Activated CD8-positive, alpha-beta memory T cell treated with anti-CD3 and anti-CD28 coated beads, Interleukin-2, amount 10 ng/mL, durations not matched to agents 7 days and 5 days (primary cell): ENCODE measurements around the gene SLC23A3. TPM values are rescaled to one million over a fixed set of nuclear protein-coding genes. Genes with fewer than 3 reads are reported as not detected.

ENCODE experiments used
- ATAC-seq: fragments of 150-1000 bp; cut with Tn5 transposase; one replicate; pipeline ENCODE4 v1.10.0; 2021; ENCODE audit warnings: moderate library complexity
- CTCF ChIA-PET: fragments of 350-600 bp; sonication (Branson Sonifier 250); formaldehyde crosslinking; loops from one replicate; lab custom pipeline; 2021; ENCODE audit warnings: antibody characterized with exemption; lab: Charles Lee
- DNase-seq: peaks from one replicate; pipeline ENCODE4 v3.0.0-alpha.2; 2020
- H3K27ac Mint-ChIP-seq: one replicate; pipeline ENCODE4 v1.8.0; 2021; ENCODE audit warnings: mild to moderate bottlenecking, mixed read lengths
- H3K27me3 Mint-ChIP-seq: one replicate; pipeline ENCODE4 v1.8.0; 2021; ENCODE audit warnings: mixed read lengths
- H3K36me3 Mint-ChIP-seq: one replicate; pipeline ENCODE4 v1.8.0; 2021; ENCODE audit warnings: mild to moderate bottlenecking, mixed read lengths
- H3K4me1 Mint-ChIP-seq: one replicate; pipeline ENCODE4 v1.8.0; 2021; ENCODE audit warnings: mixed read lengths
- H3K4me3 Mint-ChIP-seq: one replicate; pipeline ENCODE4 v1.8.0; 2021; ENCODE audit warnings: mild to moderate bottlenecking, moderate library complexity, mixed read lengths
- H3K9me3 Mint-ChIP-seq: one replicate; pipeline ENCODE4 v1.8.0; 2022; ENCODE audit warnings: low read depth, mixed read lengths
- total RNA-seq, 2 experiments: library from RNA; stranded (reverse); gene quantifications; one replicate each; pipeline ENCODE4 v1.2.3, GENCODE V29; 2021

SLC23A3 gene, protein sequence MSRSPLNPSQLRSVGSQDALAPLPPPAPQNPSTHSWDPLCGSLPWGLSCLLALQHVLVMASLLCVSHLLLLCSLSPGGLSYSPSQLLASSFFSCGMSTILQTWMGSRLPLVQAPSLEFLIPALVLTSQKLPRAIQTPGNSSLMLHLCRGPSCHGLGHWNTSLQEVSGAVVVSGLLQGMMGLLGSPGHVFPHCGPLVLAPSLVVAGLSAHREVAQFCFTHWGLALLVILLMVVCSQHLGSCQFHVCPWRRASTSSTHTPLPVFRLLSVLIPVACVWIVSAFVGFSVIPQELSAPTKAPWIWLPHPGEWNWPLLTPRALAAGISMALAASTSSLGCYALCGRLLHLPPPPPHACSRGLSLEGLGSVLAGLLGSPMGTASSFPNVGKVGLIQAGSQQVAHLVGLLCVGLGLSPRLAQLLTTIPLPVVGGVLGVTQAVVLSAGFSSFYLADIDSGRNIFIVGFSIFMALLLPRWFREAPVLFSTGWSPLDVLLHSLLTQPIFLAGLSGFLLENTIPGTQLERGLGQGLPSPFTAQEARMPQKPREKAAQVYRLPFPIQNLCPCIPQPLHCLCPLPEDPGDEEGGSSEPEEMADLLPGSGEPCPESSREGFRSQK
- total RNA-seq = 1 to 10 TPM; 2.6 to 3.2 TPM

DNA sequence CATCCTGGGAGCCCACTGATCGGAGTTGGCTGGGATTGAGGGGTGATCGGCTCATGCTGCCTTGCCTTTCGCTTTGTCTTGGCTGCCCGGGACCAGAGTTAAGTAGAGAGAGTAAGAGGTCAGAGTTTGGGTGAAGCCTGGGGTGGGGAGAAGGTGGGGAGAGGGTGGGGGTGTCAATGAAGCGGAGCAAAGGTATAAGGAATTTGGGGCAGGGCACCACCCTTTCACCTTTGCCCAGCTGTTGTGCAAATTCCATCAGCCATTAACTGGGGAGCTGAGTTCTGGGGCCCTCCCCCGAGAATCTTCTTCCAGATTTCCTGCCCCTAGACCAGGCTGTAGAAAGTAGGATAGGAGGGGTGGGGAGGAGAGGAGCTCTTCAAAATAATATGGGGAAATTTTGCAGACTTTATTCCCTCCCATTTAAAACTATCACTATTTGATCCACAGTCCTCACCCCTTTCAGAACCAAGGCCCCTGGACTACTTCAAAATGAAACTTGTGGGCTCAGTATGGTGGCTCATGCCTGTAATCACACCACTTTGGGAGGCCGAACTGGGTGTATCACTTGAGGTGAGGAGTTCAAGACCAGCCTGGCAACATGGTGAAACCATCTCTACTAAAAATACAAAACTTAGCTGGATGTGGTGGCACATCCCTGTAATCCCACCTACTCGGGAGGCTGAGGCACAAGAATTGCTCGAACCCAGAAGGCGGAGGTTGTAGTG, at the start of gene SLC23A3:
Gene SLC23A3 (minus strand): TSS at position 100 of the 725 bp plus-strand sequence. CDS start 45 bp downstream, at position 55.
- no peak for DNase-seq
- Mint-ChIP-seq H3K9me3 (no peaks in the 10 kb centered on the region), H3K27ac (no peak within 1 kb of the TSS), H3K4me1 (peaks cover 27% of the 10 kb centered on the region), H3K36me3 (peaks cover 32% of the 10 kb centered on the region), H3K27me3 (no peaks in the 10 kb centered on the region), H3K4me3 (no peak within 1 kb of the TSS)
- CTCF ChIA-PET = interaction anchor here (0.8 to 8.2 kb wide), 14 partner anchors 9 to 272 kb away, joined by 3 to 75 read pairs (median 7); partner anchors contain the start of genes ANKZF1, ATG9A, NHEJ1 and ZFAND2B
- ATAC-seq = peak; percentile 38

DNA sequence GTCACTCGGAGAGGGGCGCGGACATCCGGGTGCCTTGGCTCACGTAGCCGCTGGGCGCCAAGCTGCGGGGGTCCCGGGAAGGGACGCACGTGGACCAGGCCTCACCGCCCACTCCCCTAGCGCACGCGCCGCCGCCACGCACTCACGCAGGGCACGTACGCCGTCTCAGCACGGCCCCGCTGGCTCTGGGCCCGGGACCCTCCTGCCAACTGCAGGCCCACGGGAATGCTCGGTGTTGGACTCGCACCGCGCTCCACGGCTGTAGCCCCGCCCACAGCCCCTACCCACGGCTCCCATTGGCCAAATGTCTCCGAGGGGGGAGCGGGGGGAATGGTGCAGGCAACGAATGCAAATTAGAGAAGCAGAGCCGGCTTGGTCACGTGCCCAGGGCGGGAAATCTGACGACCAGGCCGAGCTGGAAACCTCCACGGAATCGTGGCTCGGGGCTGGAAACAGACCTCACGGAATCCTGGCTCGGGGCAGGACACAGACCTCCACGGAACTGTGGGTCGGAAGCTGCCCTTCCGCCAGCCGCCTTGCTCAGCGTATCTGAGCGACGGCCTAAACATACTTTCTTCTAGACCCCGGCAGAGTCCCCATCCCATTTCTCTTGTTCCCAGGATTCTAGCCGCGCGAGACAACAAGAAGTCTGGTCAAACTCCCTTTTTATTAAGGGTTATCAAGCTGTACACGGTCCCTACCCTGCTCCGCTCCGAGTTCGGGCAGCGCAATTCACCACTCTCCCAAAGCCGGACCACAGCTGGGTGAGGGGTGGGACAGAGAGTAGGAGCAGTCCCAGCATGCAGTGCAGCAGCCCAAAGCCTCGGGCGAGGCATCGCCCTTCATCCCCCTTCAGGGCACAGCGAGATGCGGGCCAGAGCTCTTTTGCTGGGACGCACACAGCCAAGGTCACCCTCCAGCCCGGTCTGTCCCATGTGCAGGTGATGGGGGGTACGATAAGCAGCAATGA, 49.2 kb upstream of the SLC23A3 start, which contains the start of gene ABCB6:
Gene ABCB6 (minus strand): TSS at position 227 of the 970 bp plus-strand sequence. CDS start 285 bp downstream, outside the sequence.
- H3K36me3 Mint-ChIP-seq = peaks cover 18% of the 10 kb centered on the region
- peaks cover 25% of the 10 kb centered on the region for H3K4me1 Mint-ChIP-seq
- H3K27me3 Mint-ChIP-seq = no peaks in the 10 kb centered on the region
- H3K4me3 Mint-ChIP-seq = peak within 1 kb of the TSS; percentile 76
- H3K27ac Mint-ChIP-seq = peak within 1 kb of the TSS; percentile 72
- ATAC-seq = peak; percentile 78
- CTCF ChIA-PET = interaction anchor here (1.1 to 4.7 kb wide), 11 partner anchors 11 to 76 kb away, joined by 3 to 26 read pairs (median 5); partner anchors contain the start of genes ANKZF1, ATG9A, TUBA4B and ZFAND2B
- peak; percentile 89 for DNase-seq
- no peaks in the 10 kb centered on the region for H3K9me3 Mint-ChIP-seq

DNA sequence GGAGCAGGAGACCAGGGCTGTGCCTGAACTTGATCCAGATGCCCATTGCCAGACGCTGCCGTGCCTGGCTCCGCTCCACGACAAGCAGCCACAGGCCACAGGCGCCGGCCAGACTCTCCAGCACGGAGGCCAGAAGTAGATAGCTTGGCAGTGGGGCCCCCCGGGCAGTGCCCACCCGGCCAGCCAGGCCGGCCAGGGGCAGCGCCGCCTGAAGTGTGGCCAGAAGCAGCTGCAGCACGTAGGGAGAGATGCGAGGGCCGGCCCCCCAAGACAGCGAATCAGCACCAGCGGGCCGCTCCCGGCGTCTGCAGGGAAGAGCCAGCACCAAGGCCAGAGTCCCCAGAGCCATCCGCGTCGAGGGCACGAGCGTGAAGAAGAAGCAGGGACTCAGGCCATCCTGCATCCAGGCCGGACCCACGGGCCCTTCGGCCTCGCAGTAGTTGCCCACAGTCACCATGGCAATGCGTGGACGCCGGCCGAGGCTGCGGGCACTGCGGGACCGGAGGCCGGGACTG, 48.4 kb upstream of the SLC23A3 start:
- H3K4me3 Mint-ChIP-seq = peak overlapping the region; percentile 76
- H3K9me3 Mint-ChIP-seq = no peaks in the 10 kb centered on the region
- ATAC-seq (peak; percentile 57), DNase-seq (no peak)
- CTCF ChIA-PET = interaction anchor here (1.2 to 7.9 kb wide), 11 partner anchors 12 to 77 kb away, joined by 3 to 92 read pairs (median 5); partner anchors contain the start of genes ANKZF1, ATG9A, NHEJ1 and TUBA4B
- peaks cover 26% of the 10 kb centered on the region for H3K4me1 Mint-ChIP-seq
- H3K36me3 Mint-ChIP-seq = peaks cover 11% of the 10 kb centered on the region
- H3K27ac Mint-ChIP-seq = peak overlapping the region; percentile 72
- no peaks in the 10 kb centered on the region for H3K27me3 Mint-ChIP-seq

DNA sequence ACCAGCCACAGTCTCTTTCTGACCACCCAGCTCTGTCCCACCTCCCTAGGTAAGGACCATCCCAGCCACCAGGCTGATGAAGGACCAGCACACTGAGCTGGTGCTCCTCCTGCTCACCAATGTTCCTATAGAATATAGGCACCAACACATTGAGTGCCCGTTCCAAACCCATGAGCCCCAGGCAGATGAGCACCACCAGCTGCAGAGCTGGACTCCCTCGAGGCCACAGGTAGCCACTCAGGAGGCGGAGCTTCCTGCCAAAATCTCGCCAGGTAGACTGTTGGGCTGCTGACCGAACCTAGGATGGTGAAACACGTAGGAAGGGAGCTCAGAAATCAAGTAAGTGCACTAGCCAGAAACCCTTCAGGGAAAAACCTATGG, 46.7 kb upstream of the SLC23A3 start:
- DNase-seq = no peak
- Mint-ChIP-seq H3K36me3 (peaks cover 13% of the 10 kb centered on the region), H3K4me3 (peak overlapping the region; percentile 37), H3K27me3 (no peaks in the 10 kb centered on the region), H3K4me1 (peaks cover 30% of the 10 kb centered on the region), H3K27ac (no peak overlapping the region), H3K9me3 (no peaks in the 10 kb centered on the region)
- no peak for ATAC-seq
- CTCF ChIA-PET = interaction anchor here (0.6 to 7.9 kb wide), 11 partner anchors 9 to 82 kb away, joined by 3 to 92 read pairs (median 4); partner anchors contain the start of genes ANKZF1, ATG9A, DNAJB2 and NHEJ1

- Mint-ChIP-seq H3K4me1 (peaks cover 35% of the 10 kb centered on the region), H3K27ac (no peak overlapping the region), H3K4me3 (no peak overlapping the region), H3K27me3 (no peaks in the 10 kb centered on the region), H3K36me3 (peaks cover 15% of the 10 kb centered on the region), H3K9me3 (no peaks in the 10 kb centered on the region)
- DNase-seq (no peak), ATAC-seq (no peak)
- CTCF ChIA-PET = interaction anchor here (0.9 to 7.9 kb wide), 10 partner anchors 9 to 83 kb away, joined by 3 to 92 read pairs (median 6); partner anchors contain the start of genes ANKZF1, ATG9A, DNAJB2 and NHEJ1
Measured at GRCh38 chr2:219215871-219216534, 46.2 kb upstream of the SLC23A3 start.

DNA sequence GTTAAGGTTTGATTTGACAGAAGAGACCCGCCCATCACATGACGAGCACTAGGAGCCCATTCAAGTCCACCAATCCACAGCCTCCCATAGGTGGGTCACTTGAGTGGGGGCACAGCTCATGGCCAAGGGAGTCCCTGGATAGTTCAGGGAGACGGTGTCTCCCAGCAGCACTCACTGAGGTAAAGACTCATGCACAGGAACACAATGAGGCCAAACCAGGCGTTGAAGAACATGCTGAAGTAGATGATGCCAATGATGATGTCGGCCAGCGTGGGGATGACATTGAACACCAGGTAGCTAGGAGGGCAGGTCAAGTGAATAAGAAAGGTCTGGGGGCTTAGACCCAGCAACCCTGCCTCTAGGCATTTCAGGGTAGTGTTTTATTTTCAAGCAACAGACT, 45.0 kb upstream of the SLC23A3 start:
- CTCF ChIA-PET = interaction anchor here (7.7 to 7.9 kb wide), 2 partner anchors 43 to 57 kb away, joined by 66 to 92 read pairs; partner anchors contain the start of genes NHEJ1 and SLC23A3
- Mint-ChIP-seq H3K27ac (no peak overlapping the region), H3K9me3 (no peaks in the 10 kb centered on the region), H3K27me3 (no peaks in the 10 kb centered on the region), H3K4me1 (peaks cover 47% of the 10 kb centered on the region), H3K4me3 (no peak overlapping the region), H3K36me3 (peaks cover 14% of the 10 kb centered on the region)
- ATAC-seq = no peak
- DNase-seq = no peak

- no peaks in the 10 kb centered on the region for H3K27me3 Mint-ChIP-seq
- DNase-seq = no peak
- H3K36me3 Mint-ChIP-seq = peaks cover 17% of the 10 kb centered on the region
- H3K4me1 Mint-ChIP-seq = peaks cover 52% of the 10 kb centered on the region
- ATAC-seq = no peak
- peak overlapping the region; percentile 3 for H3K27ac Mint-ChIP-seq
- H3K4me3 Mint-ChIP-seq = no peak overlapping the region
- no peaks in the 10 kb centered on the region for H3K9me3 Mint-ChIP-seq
- CTCF ChIA-PET = interaction anchor here (1.6 to 7.9 kb wide), 3 partner anchors 43 to 81 kb away, joined by 7 to 92 read pairs (median 66); partner anchors contain the start of genes NHEJ1 and SLC23A3
Measured at GRCh38 chr2:219214141-219214540, 44.3 kb upstream of the SLC23A3 start.

GRCh38 chr2:219213486-219214071, 43.8 kb upstream of the SLC23A3 start:
- no peaks in the 10 kb centered on the region for H3K27me3 Mint-ChIP-seq
- H3K27ac Mint-ChIP-seq = no peak overlapping the region
- H3K4me1 Mint-ChIP-seq = peaks cover 54% of the 10 kb centered on the region
- CTCF ChIA-PET = interaction anchor here (0.9 to 7.9 kb wide), 7 partner anchors 32 to 81 kb away, joined by 3 to 92 read pairs (median 20); partner anchors contain the start of genes CNPPD1, NHEJ1, SLC23A3 and TUBA4A
- DNase-seq (no peak), ATAC-seq (no peak)
- H3K4me3 Mint-ChIP-seq = no peak overlapping the region
- peaks cover 23% of the 10 kb centered on the region for H3K36me3 Mint-ChIP-seq
- no peaks in the 10 kb centered on the region for H3K9me3 Mint-ChIP-seq

DNA sequence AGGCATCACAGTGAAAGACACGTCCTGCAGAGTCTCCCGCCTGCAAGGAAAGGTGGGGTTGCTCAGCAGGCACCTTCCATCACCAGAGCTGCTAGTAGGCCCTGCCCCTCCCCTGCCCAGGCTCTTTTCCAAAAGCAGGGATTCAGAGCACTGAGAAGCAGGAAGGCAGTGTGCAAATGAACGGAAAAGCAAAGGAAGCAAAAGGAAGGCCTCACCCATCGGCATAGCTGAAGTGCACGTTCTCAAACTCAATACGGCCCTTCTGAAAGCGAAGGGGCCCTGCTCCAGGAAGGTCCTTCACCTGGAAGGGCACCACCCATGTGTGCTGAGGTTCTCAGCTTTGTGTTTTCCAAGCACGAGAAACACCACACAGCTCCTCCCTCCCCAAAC, 43.2 kb upstream of the SLC23A3 start:
- CTCF ChIA-PET = interaction anchor here (0.9 to 7.9 kb wide), 8 partner anchors 15 to 82 kb away, joined by 3 to 92 read pairs (median 14); partner anchors contain the start of genes CNPPD1, NHEJ1, SLC23A3 and TUBA4A
- H3K4me1 Mint-ChIP-seq = peaks cover 58% of the 10 kb centered on the region

DNA sequence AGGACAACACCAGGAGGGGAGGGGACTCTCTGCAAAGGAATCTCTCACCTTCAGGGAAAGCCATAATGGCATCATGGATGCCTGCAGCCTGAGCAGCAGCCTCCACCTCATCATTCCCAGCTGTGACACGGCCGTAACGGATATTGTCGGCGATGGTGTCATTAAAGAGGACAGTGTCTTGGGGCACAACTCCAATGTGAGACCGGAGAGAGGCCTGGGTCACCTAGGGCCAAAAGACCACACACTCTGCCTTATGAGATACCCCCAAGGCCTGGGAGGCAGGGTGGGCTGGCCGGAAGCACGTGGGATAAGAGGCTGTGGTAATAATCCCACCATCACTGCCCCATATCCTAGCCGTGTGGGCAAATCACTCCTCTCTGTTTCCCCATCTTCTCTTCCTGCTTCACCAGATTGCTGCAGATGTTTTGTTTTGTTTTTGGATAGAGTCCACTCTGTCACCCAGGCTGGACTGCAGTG, 41.1 kb upstream of the SLC23A3 start:
- Mint-ChIP-seq H3K9me3 (no peaks in the 10 kb centered on the region), H3K4me1 (peaks cover 58% of the 10 kb centered on the region), H3K4me3 (no peak overlapping the region), H3K27ac (peak overlapping the region; percentile 93), H3K27me3 (no peaks in the 10 kb centered on the region), H3K36me3 (peaks cover 26% of the 10 kb centered on the region)
- CTCF ChIA-PET = interaction anchor here (0.8 to 7.9 kb wide), 22 partner anchors 10 to 181 kb away, joined by 3 to 92 read pairs (median 6); partner anchors contain the start of genes ANKZF1, ATG9A, CNPPD1 and GLB1L
- DNase-seq (no peak), ATAC-seq (no peak)

More for the DNA sequence above, 43.2 kb upstream of the SLC23A3 start:
- ATAC-seq (no peak), DNase-seq (no peak)
- no peak overlapping the region for H3K27ac Mint-ChIP-seq
- H3K4me3 Mint-ChIP-seq = no peak overlapping the region
- no peaks in the 10 kb centered on the region for H3K27me3 Mint-ChIP-seq
- H3K9me3 Mint-ChIP-seq = no peaks in the 10 kb centered on the region
- peaks cover 28% of the 10 kb centered on the region for H3K36me3 Mint-ChIP-seq
